PC-3 (cell line): ENCODE measurements around the gene SLC38A11. TPM values are rescaled to one million over a fixed set of nuclear protein-coding genes. Genes with fewer than 3 reads are reported as not detected.

ENCODE experiments used
- ATAC-seq: fragments of 200-7000 bp; cut with Tn5 transposase; 2 replicates; pipeline ENCODE4 v1.9.1; 2020; ENCODE audit warnings: mild to moderate bottlenecking, moderate library complexity
- BruUV-seq: library from RNA; stranded (reverse); fragments of 400-500 nt; replicated peaks from 2 replicates; lab custom pipeline; 2021; lab: Mats Ljungman, UMichigan
- CTCF ChIA-PET: fragments of 300-600 bp; sonication (Branson Sonifier 250); formaldehyde crosslinking; loops from one replicate; lab custom pipeline; 2022; ENCODE audit warnings: antibody characterized with exemption; lab: Charles Lee
- POLR2A ChIA-PET: fragments of 300-600 bp; sonication (Branson Sonifier 250); formaldehyde crosslinking; loops from one replicate; lab custom pipeline; 2022; ENCODE audit warnings: antibody characterized with exemption; ENCODE audit not compliant: unreplicated experiment; lab: Charles Lee
- DNase-seq: peaks from one replicate; pipeline ENCODE4 v3.0.0-alpha.2; 2015
- H2AFZ ChIP-seq: fragments of 300-600 bp; sonication (generic); 2 replicates; pipeline ENCODE4 v1.6.0; 2016; ENCODE audit warnings: antibody characterized with exemption, low read length
- H3F3A ChIP-seq: fragments of 300-600 bp; sonication (generic); one replicate; pipeline ENCODE4 v1.6.0; 2017; ENCODE audit warnings: antibody characterized with exemption, low read length, control low read depth, mild to moderate bottlenecking; ENCODE audit not compliant: unreplicated experiment
- H3K27ac ChIP-seq: fragments of 300-600 bp; sonication (generic); 2 replicates; pipeline ENCODE4 v1.5.1; 2016; ENCODE audit warnings: mild to moderate bottlenecking, low read length
- H3K27me3 ChIP-seq: fragments of 300-600 bp; sonication (generic); 2 replicates; pipeline ENCODE4 v1.6.1; 2016; ENCODE audit warnings: low read length, mixed read lengths
- H3K36me3 ChIP-seq: fragments of 300-600 bp; sonication (generic); 2 replicates; pipeline ENCODE4 v1.6.1; 2016; ENCODE audit warnings: low read depth, mixed run types, low read length, mixed read lengths
- H3K4me1 ChIP-seq: fragments of 300-600 bp; sonication (generic); 2 replicates; pipeline ENCODE4 v1.5.1; 2016; ENCODE audit warnings: low read length; ENCODE audit not compliant: insufficient read depth
- H3K4me2 ChIP-seq: fragments of 300-600 bp; sonication (generic); 2 replicates; pipeline ENCODE4 v1.6.0; 2016; ENCODE audit warnings: low read length
- H3K4me3 ChIP-seq: fragments of 300-600 bp; sonication (generic); 2 replicates; pipeline ENCODE4 v1.5.1; 2016; ENCODE audit warnings: mild to moderate bottlenecking, low read length, mixed read lengths
- H3K79me2 ChIP-seq: fragments of 300-600 bp; sonication (generic); 2 replicates; pipeline ENCODE4 v1.6.1; 2017; ENCODE audit warnings: low read length, mixed read lengths
- H3K9ac ChIP-seq: fragments of 300-600 bp; sonication (generic); 2 replicates; pipeline ENCODE4 v1.6.0; 2016; ENCODE audit warnings: mild to moderate bottlenecking, low read length
- H3K9me2 ChIP-seq: fragments of 300-600 bp; sonication (generic); replicated peaks from 2 replicates; pipeline ENCODE4 v1.6.1; 2016; ENCODE audit warnings: mixed run types, low read length, mixed read lengths
- H3K9me3 ChIP-seq: fragments of 300-600 bp; sonication (generic); 2 replicates; pipeline ENCODE4 v1.6.1; 2016; ENCODE audit warnings: low read length, mixed read lengths
- H4K20me1 ChIP-seq: fragments of 300-600 bp; sonication (generic); 2 replicates; pipeline ENCODE4 v1.6.1; 2016; ENCODE audit warnings: low read length, mixed read lengths
- EZH2 ChIP-seq: fragments of 300-600 bp; sonication (generic); IDR thresholded peaks from one replicate; pipeline ENCODE4 v1.6.1; 2017; ENCODE audit warnings: antibody characterized with exemption, mild to moderate bottlenecking, low read length; ENCODE audit not compliant: unreplicated experiment
- EZH2phosphoT487 ChIP-seq: fragments of 300-600 bp; sonication (generic); IDR thresholded peaks from 2 replicates; pipeline ENCODE4 v1.6.1; 2018; ENCODE audit warnings: mild to moderate bottlenecking, antibody characterized with exemption, low read length, borderline replicate concordance
- intact Hi-C: fragments of 100-400 bp; cut with micrococcal nuclease; formaldehyde crosslinking; loops from 2 replicates; pipeline ENCODE4 v1.9.0; 2023
- total RNA-seq: library from RNA; depleted of rRNA; stranded (reverse); fragments of >200 nt; gene quantifications from 2 replicates; pipeline ENCODE4 v1.2.3, GENCODE V29; 2014
- TF ChIP-seq, protein P1 (sequence below): fragments of 300-600 bp; sonication (generic); conservative IDR thresholded peaks from 2 replicates; pipeline ENCODE4 v1.5.1; 2017; ENCODE audit warnings: antibody characterized with exemption, low read depth, mild to moderate bottlenecking, low read length

Gene SLC38A11
- total RNA-seq, 1 experiment from 2014 or later, result 0.36 TPM

DNA sequence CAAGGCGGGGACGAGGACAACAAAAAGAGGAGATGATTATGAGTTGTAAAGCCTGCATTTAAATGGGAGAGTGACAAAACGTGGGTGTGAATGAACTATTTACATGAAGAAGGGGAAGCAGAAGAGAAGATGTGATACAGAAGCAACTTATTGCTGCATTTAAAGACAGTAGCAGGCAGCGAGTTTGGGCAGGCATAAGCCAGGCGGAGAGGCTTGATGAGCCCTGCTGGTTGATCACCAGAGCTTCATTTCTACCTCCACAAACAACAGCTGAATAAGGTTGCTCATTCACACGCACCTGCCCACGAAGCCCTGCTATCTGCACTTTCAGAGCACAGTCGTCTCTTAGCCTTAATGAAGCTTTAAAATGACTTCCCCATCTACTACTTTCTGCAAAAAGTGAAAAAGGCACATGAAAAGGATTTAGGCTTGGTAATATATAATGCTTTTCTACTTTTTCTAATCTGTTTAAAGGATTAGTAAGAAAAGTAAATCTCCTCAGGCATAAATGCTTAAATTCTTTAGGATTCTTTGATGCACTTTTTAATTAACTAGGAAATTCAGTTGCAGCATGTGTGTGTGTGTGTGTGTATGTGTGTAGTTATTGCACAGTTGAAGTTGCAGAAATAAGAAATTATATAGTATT lies 3.1 kb downstream of the SLC38A11 start:
- no peak overlapping the region for H3K4me2 ChIP-seq
- CTCF ChIA-PET, result no interaction called here
- no peaks in the 10 kb centered on the region for H3K79me2 ChIP-seq
- no peak overlapping the region for H3K27ac ChIP-seq
- intact Hi-C loops, result no loop called here
- DNase-seq (no peak), ATAC-seq (no peak)
- no peak overlapping the region for H3K9ac ChIP-seq
- H3K9me3 ChIP-seq, result no peaks in the 10 kb centered on the region
- H3K27me3 ChIP-seq, result peaks cover 38% of the 10 kb centered on the region
- H2AFZ ChIP-seq, result no peak overlapping the region
- H3K36me3 ChIP-seq, result no peaks in the 10 kb centered on the region
- H3K4me3 ChIP-seq, result no peak overlapping the region
- H3F3A ChIP-seq, result no peaks in the 10 kb centered on the region
- BruUV-seq, result no TSS peak
- no peak for TF ChIP-seq EZH2phosphoT487
- TF ChIP-seq, protein P1, sequence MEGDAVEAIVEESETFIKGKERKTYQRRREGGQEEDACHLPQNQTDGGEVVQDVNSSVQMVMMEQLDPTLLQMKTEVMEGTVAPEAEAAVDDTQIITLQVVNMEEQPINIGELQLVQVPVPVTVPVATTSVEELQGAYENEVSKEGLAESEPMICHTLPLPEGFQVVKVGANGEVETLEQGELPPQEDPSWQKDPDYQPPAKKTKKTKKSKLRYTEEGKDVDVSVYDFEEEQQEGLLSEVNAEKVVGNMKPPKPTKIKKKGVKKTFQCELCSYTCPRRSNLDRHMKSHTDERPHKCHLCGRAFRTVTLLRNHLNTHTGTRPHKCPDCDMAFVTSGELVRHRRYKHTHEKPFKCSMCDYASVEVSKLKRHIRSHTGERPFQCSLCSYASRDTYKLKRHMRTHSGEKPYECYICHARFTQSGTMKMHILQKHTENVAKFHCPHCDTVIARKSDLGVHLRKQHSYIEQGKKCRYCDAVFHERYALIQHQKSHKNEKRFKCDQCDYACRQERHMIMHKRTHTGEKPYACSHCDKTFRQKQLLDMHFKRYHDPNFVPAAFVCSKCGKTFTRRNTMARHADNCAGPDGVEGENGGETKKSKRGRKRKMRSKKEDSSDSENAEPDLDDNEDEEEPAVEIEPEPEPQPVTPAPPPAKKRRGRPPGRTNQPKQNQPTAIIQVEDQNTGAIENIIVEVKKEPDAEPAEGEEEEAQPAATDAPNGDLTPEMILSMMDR, result no peak
- TF ChIP-seq EZH2, result no peak
- H4K20me1 ChIP-seq, result no peaks in the 10 kb centered on the region
- H3K9me2 ChIP-seq, result no peaks in the 10 kb centered on the region
- no peaks in the 10 kb centered on the region for H3K4me1 ChIP-seq
- POLR2A ChIA-PET, result no interaction called here

DNA sequence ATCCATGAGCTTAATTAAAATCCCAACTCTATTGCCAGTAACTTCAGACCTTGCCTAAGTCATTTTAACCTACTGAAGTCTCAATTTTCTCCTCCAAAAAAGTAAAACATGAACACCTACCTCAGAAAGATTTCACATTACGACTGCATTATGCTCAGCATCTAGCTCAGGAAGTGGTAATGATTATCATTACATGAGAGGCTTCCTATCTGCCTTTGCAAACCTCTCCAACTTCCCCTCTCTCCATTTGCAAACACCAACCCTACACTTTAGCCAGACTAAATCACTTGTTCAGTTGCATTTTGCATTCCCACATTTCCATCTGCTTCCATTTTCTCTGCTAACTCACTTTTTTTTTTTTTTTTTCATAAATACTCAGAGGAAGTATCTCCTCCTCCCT lies 6.8 kb downstream of the SLC38A11 start:
- H2AFZ ChIP-seq, result no peak overlapping the region
- H3K27me3 ChIP-seq, result peaks cover 24% of the 10 kb centered on the region
- no peaks in the 10 kb centered on the region for H3K9me3 ChIP-seq
- H3K4me2 ChIP-seq, result no peak overlapping the region
- H3K27ac ChIP-seq, result no peak overlapping the region
- BruUV-seq, result no TSS peak
- H3F3A ChIP-seq, result no peaks in the 10 kb centered on the region
- CTCF ChIA-PET, result no interaction called here
- H3K79me2 ChIP-seq, result no peaks in the 10 kb centered on the region
- POLR2A ChIA-PET, result no interaction called here
- no peak for TF ChIP-seq EZH2
- no peaks in the 10 kb centered on the region for H3K4me1 ChIP-seq
- no peaks in the 10 kb centered on the region for H3K9me2 ChIP-seq
- no peaks in the 10 kb centered on the region for H4K20me1 ChIP-seq
- DNase-seq (no peak), ATAC-seq (no peak)
- no peaks in the 10 kb centered on the region for H3K36me3 ChIP-seq
- H3K9ac ChIP-seq, result no peak overlapping the region
- intact Hi-C loops, result no loop called here
- no peak overlapping the region for H3K4me3 ChIP-seq

DNA sequence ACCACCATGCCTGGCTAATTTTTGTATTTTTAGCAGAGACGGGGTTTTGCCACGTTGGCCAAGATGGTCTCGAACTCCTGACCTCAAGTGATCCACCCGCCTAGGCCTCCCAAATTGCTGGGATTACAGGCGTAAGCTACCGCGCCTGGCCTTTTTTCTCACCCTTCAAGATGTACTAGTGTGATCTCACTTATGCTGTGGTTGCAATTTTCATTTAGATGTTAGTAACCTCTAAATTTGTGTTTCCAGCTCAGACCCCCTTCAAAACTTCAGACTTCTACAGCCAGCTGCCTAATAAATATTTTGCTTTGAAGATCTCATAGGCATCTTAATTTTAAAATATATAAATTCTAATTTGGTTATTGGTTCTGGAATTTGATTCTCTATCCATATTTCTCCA lies 8.0 kb downstream of the SLC38A11 start:
- H3K4me2 ChIP-seq, result no peak overlapping the region
- ChIA-PET POLR2A (no interaction called here), CTCF (no interaction called here)
- H3K9ac ChIP-seq, result no peak overlapping the region
- H3K36me3 ChIP-seq, result no peaks in the 10 kb centered on the region
- H3K27me3 ChIP-seq, result peaks cover 25% of the 10 kb centered on the region
- no peak overlapping the region for H2AFZ ChIP-seq
- no peaks in the 10 kb centered on the region for H4K20me1 ChIP-seq
- H3K4me1 ChIP-seq, result no peaks in the 10 kb centered on the region
- H3K27ac ChIP-seq, result no peak overlapping the region
- intact Hi-C loops, result no loop called here
- TF ChIP-seq EZH2phosphoT487 (no peak), EZH2 (no peak)
- TF ChIP-seq, protein P1, result no peak
- no peaks in the 10 kb centered on the region for H3F3A ChIP-seq
- DNase-seq (no peak), ATAC-seq (no peak)
- no TSS peak for BruUV-seq
- no peaks in the 10 kb centered on the region for H3K9me2 ChIP-seq
- H3K79me2 ChIP-seq, result no peaks in the 10 kb centered on the region
- no peak overlapping the region for H3K4me3 ChIP-seq
- H3K9me3 ChIP-seq, result no peaks in the 10 kb centered on the region
